ENCODE data around the gene COL18A1. TPM values are rescaled to one million over a fixed set of nuclear protein-coding genes. Genes with fewer than 3 reads are reported as not detected.
A peak's percentile ranks its signal among the peaks of the same experiment; 100 is the strongest.

COL18A1 gene
- total and polyA plus RNA-seq, 2 donors from 2014 or later = 150 to 316 TPM

DNA sequence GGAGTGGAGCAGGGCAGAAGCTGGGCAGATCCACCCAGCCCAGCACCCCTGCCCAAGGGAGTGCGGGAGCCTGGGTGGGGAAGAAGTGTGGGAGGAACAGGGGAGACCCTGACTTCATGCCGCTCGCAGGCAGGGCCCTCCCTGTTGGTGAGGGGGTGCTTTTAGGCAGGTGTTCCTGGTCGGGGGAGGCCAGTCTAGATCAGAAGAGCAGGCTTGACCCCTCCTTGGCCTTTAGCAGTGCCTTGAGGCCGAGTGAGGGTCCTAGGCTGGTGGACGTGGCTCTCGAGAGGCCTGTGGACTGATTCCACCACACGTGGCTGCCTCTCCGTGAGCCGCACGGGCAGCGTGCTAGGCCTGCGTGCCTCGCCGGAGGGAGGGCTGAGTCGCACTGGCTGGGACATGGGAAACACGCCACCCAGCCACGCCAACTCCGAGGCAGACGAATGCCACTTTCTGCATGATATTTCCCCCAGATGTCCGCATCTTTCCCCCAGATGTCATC lies 19.4 kb upstream of the COL18A1 start:
- Histone ChIP-seq H3K27me3 (ENCODE audit: control insufficient read depth, insufficient read depth, low read length) (no peaks in the 10 kb centered on the region), H3K36me3 (ENCODE audit: control insufficient read depth in 2 of 3, insufficient read depth in 3 of 3, low read length in 3 of 3) (no peaks in the 10 kb centered on the region), H3K4me1 (ENCODE audit: control insufficient read depth in 2 of 3, insufficient read depth in 2 of 3, low read depth in 1 of 3, low read length in 3 of 3) (peaks cover 0 to 17% (median 5%) of the 10 kb centered on the region in 3 donors), H3K4me3 (ENCODE audit: low read length in 3 of 3) (no peak overlapping the region), H3K9ac (ENCODE audit: low read length in 3 of 3) (no peak overlapping the region), H3K9me3 (ENCODE audit: control insufficient read depth in 2 of 3, insufficient read depth in 1 of 3, low read length in 3 of 3) (no peaks in the 10 kb centered on the region), H3K27ac (ENCODE audit: low read depth in 2 of 2, low read length in 2 of 2) (no peak overlapping the region)
- peak in 2 of 5 donors; percentile 44 to 70 for DNase-seq
- TF ChIP-seq, protein P1, sequence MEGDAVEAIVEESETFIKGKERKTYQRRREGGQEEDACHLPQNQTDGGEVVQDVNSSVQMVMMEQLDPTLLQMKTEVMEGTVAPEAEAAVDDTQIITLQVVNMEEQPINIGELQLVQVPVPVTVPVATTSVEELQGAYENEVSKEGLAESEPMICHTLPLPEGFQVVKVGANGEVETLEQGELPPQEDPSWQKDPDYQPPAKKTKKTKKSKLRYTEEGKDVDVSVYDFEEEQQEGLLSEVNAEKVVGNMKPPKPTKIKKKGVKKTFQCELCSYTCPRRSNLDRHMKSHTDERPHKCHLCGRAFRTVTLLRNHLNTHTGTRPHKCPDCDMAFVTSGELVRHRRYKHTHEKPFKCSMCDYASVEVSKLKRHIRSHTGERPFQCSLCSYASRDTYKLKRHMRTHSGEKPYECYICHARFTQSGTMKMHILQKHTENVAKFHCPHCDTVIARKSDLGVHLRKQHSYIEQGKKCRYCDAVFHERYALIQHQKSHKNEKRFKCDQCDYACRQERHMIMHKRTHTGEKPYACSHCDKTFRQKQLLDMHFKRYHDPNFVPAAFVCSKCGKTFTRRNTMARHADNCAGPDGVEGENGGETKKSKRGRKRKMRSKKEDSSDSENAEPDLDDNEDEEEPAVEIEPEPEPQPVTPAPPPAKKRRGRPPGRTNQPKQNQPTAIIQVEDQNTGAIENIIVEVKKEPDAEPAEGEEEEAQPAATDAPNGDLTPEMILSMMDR (IDR thresholded peaks at IDR 0.05; ENCODE audit: borderline replicate concordance, extremely low read depth, insufficient read depth) = no peak
- intact Hi-C loops (cut with DNase I) = no loop called here
- no peak for FAIRE-seq

DNA sequence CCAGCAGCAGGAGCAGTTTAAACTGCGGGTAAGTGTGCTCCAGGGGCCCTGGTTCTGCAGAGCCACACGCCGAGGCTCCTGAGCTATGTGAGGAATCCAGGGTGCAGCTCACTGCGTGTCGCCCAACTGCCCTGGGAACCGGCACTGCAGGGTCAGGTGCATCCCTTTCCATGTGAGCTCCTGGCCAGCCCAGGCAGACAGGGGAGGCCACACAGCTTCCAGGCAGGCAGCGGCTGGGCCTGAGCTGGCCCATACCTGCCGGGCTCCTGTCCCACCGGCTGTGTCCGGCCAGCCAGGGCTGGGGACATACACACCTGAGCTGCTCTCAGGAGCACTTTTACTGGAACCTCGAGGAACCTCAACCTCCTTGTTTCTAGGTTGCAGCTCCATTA lies 18.6 kb upstream of the COL18A1 start:
- FAIRE-seq = no peak
- TF ChIP-seq, protein P1 (IDR thresholded peaks at IDR 0.05; ENCODE audit: borderline replicate concordance, extremely low read depth, insufficient read depth) = no peak
- Histone ChIP-seq H3K9me3 (ENCODE audit: control insufficient read depth in 2 of 3, insufficient read depth in 1 of 3, low read length in 3 of 3) (no peaks in the 10 kb centered on the region), H3K36me3 (ENCODE audit: control insufficient read depth in 2 of 3, insufficient read depth in 3 of 3, low read length in 3 of 3) (no peaks in the 10 kb centered on the region), H3K4me3 (ENCODE audit: low read length in 3 of 3) (no peak overlapping the region), H3K27me3 (ENCODE audit: control insufficient read depth, insufficient read depth, low read length) (no peaks in the 10 kb centered on the region), H3K27ac (ENCODE audit: low read depth in 2 of 2, low read length in 2 of 2) (peak overlapping the region in 1 of 2 donors; percentile 57), H3K9ac (ENCODE audit: low read length in 3 of 3) (no peak overlapping the region), H3K4me1 (ENCODE audit: control insufficient read depth in 2 of 3, insufficient read depth in 2 of 3, low read depth in 1 of 3, low read length in 3 of 3) (peaks cover 0 to 17% (median 5%) of the 10 kb centered on the region in 3 donors)
- peak in 4 of 5 donors; percentile 70 to 89 (median 75) for DNase-seq
- intact Hi-C loops (cut with DNase I) = no loop called here

DNA sequence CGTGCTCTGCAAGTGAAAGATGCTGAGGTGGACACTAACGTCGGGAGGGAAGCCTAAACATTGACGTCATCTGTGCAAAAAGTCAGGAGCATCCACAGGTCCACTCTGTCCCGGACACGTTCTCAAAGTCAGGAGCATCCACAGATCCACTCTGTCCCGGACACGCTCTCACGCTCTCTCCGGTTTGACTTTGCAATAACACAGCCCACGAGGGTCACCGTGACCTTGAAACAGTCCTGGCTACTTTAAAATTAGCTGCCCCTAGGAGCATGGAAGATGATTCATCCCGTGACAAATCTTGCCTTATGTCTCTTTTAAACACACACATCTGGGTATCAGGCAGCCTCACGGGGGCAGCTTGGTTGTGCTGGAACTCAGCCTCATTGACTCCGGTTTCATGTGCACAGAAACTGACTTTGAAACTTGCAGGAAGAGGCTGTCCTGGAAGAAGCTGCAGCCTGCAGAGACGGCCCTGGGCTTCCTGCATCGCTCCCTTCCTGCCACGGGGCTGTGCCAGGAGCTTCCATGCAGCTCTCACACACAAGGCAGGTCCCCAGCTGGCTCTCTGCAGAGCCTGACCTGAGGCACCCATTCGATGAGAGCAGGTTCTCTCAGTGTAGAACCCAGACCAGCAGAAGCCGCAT lies 18.1 kb upstream of the COL18A1 start:
- no peak overlapping the region for H3K4me3 ChIP-seq (ENCODE audit: low read length in 3 of 3)
- H3K27ac ChIP-seq (ENCODE audit: low read depth in 2 of 2, low read length in 2 of 2) = peak overlapping the region in 1 of 2 donors; percentile 57
- DNase-seq (peak; percentile 67 to 81 (median 73)), FAIRE-seq (no peak)
- no peaks in the 10 kb centered on the region for H3K9me3 ChIP-seq (ENCODE audit: control insufficient read depth in 2 of 3, insufficient read depth in 1 of 3, low read length in 3 of 3)
- TF ChIP-seq, protein P1 (IDR thresholded peaks at IDR 0.05; ENCODE audit: borderline replicate concordance, extremely low read depth, insufficient read depth) = peak; percentile 23
- peaks cover 0 to 17% (median 5%) of the 10 kb centered on the region in 3 donors for H3K4me1 ChIP-seq (ENCODE audit: control insufficient read depth in 2 of 3, insufficient read depth in 2 of 3, low read depth in 1 of 3, low read length in 3 of 3)
- no peaks in the 10 kb centered on the region for H3K36me3 ChIP-seq (ENCODE audit: control insufficient read depth in 2 of 3, insufficient read depth in 3 of 3, low read length in 3 of 3)
- no peaks in the 10 kb centered on the region for H3K27me3 ChIP-seq (ENCODE audit: control insufficient read depth, insufficient read depth, low read length)
- intact Hi-C loops (cut with DNase I) = no loop called here
- peak overlapping the region in 1 of 3 donors; percentile 51 for H3K9ac ChIP-seq (ENCODE audit: low read length in 3 of 3)

Data from kidney (tissue), 14 donors.